NCI-H1092 treated with DMSO at 0.1 percent for 48 hours (cell line): ENCODE measurements around the gene PRKN.

Source experiments
- DNase-seq: peaks from one replicate; lab custom pipeline; 2025; lab: John Stamatoyannopoulos, UW

PRKN gene

GRCh38 chr6:162181741-162182401 lies 545.7 kb downstream of the PRKN start:
- DNase-seq = no peak

GRCh38 chr6:162181111-162181510 lies 546.5 kb downstream of the PRKN start:
- DNase-seq = no peak

DNA sequence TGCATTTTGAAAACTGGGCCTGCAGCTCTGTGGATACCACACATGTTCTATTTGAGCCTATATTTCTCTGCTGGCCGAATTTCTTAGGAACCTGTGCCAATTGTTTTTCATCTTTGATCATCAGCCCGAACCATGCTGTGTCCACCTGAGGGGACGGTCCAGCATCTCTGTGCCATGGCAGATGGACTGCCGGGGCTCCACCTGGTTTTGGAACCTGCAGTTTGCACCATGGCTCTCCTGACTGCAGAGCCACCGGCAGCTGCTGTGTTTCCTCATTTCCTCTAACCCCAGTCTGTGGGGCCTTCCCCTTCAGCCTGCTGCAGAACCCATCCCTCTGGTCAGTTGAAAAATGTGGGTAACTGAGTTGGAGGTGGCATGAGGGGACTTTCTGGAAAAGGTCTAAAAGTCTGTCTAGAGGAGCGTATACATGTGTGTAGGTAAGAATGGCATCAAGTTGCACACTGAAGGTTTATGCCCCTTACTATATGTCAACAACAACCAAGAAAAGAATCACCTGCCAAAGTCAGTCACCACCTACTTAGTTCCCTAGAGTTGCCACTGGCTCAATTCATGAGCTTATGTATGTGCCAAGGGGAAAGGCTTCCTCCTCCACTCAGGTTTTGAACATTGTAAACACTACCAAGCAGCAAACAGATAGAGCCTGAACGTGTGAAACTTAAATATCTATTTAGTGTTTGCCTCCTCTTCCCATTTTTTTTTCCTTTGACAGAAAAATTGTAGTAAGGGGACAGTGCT lies 548.2 kb downstream of the PRKN start:
- no peak for DNase-seq

- DNase-seq = no peak
Measured at GRCh38 chr6:162178666-162179065, 548.9 kb downstream of the PRKN start.

- DNase-seq = no peak
Measured at GRCh38 chr6:162178266-162178665, 549.3 kb downstream of the PRKN start.

DNA sequence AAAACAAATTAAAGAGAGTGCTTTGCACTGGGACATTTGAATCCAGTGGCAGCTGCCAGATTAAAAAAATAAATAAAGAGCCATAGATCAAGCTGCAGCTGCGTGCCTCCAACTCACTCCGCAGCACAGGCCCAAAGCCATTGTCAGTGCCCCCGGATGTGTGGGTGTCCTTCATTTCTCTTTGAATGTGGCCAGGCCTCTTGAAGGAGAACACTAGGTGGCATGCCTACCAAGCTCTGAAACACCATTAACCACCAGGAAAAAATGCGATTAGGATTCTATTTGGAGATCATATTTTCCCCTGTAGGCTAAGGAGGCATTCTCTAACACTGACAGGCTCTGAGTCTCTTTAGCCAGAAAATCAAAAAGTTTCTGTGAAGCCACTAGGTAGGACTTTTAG lies 549.8 kb downstream of the PRKN start:
- DNase-seq = peak; percentile 79

GRCh38 chr6:162173466-162173865 lies 554.1 kb downstream of the PRKN start:
- no peak for DNase-seq

DNA sequence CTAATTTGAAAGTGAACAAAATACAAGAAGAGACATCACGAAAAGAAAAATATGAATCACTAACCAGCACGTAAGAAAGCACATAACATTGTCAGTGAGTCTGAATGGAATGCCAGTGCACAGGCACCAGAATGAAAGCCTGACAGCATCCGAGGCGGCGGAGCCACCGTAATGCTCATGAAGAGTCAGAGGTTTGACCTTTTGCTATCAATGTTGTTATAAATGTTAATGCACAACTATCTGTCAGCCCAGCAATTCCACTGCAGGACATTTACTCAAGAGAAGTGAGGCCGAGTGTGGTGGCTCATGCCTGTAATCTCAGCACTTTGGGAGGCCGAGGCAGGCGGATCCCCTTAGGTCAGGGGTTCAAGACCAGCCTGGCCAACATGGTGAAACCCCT lies 562.1 kb downstream of the PRKN start:
- no peak for DNase-seq

DNA sequence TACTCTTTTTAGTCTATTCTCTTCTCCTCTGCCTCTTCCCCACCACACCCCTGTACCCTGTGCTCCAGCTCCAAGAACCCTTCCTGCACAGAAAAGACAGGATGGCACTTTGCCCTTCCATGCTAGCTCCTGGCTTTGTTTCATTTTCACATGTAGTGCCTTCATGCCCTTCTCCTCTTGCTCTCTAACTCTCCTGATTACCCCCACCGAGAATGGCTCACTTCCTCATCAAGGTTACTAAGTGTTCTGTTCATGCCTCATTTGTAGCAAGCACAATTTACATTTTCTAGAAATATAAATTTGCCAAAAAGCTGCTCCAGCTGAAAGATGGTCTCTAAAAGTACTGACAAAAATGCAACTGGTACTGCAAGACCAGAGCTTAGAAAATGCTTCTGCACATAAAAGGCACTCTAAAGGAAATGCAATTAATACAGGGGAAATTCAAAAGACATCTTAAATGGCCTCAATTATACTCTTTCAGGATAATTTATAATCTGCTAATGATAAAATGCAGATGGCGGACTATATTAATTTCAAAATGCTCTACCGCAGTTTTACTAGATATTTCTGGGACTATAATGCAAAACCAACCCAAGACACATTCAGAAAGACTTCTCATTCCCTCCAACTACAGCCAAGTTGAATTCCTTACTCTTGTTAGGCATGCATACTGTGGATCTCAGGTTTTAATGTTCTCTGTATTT lies 570.2 kb downstream of the PRKN start:
- DNase-seq = no peak

GRCh38 chr6:162156146-162156545 lies 571.4 kb downstream of the PRKN start:
- no peak for DNase-seq

- DNase-seq = no peak
Measured at GRCh38 chr6:162154930-162155329, 572.6 kb downstream of the PRKN start.

- no peak for DNase-seq
Measured at GRCh38 chr6:162154001-162154400, 573.6 kb downstream of the PRKN start.

- DNase-seq = no peak
Measured at GRCh38 chr6:162153120-162153519, 574.4 kb downstream of the PRKN start.

GRCh38 chr6:162151021-162151665 lies 576.4 kb downstream of the PRKN start:
- no peak for DNase-seq

GRCh38 chr6:162150295-162150694 lies 577.3 kb downstream of the PRKN start:
- DNase-seq = no peak

DNA sequence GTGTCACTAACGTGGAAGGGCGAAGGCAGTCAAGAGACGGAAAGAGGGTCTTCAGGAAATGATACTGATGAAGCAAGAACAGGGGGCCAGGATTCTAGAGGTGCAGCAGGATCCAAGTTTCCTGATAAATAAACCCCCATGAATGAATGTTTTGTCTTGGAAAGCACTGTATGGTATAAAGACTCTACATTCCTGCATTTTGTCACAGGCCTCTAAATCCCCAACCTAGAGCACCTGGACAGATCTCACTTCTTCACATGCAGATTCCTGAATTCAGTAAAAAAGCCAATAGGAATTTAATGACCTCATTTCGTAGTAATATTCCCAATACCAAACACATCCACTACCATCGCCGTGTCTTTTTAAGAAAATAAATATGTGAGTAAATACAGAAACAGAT lies 577.8 kb downstream of the PRKN start:
- DNase-seq = no peak

DNA sequence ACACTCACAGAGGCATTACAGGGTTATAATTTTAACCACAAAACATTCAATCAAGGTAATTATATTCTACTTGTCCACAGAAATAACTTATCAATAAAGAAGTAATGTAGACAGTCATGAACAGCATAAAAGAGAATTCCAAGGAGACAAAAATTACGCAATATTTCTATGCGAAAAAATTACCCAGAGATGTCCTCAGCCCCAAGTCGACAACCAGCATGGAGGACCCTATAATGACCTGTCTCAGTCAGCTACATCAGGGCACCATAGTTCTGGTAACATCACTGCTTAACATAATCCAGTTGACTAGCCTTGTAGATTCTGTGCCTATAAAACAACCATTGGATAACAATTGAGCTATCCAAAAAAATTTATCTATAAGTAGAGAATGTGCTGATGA lies 579.8 kb downstream of the PRKN start:
- DNase-seq = no peak

GRCh38 chr6:162147281-162147680 lies 580.3 kb downstream of the PRKN start:
- DNase-seq = no peak

DNA sequence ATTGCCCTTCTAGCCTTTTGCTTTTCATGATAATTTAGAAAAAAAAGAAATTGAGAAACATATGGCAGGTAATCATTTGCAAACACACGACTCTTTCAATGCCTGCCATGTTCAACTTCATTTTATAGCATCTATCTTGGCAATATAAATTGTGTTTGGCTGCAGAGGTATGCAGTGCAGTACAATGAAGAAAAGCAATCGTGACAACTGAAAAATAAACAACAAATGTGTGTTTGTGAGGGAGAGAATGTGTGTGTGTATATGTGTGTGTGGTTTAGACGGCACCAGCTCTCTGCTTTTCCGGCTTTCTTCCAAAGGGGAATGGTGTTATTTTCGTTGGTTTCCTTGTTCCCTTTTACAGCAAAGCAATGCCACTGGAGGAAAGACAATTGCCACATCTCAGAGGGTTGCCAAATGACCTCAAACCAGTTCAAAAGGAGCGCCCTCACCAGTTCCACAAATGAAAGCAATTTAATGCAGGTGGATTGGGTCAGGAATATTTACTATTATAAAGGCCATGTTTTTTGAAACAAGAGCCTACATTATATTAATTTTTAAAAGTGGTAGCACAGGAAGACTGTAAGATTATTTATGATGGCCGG lies 587.2 kb downstream of the PRKN start:
- DNase-seq = no peak

GRCh38 chr6:162125659-162126058 lies 601.9 kb downstream of the PRKN start:
- no peak for DNase-seq

DNA sequence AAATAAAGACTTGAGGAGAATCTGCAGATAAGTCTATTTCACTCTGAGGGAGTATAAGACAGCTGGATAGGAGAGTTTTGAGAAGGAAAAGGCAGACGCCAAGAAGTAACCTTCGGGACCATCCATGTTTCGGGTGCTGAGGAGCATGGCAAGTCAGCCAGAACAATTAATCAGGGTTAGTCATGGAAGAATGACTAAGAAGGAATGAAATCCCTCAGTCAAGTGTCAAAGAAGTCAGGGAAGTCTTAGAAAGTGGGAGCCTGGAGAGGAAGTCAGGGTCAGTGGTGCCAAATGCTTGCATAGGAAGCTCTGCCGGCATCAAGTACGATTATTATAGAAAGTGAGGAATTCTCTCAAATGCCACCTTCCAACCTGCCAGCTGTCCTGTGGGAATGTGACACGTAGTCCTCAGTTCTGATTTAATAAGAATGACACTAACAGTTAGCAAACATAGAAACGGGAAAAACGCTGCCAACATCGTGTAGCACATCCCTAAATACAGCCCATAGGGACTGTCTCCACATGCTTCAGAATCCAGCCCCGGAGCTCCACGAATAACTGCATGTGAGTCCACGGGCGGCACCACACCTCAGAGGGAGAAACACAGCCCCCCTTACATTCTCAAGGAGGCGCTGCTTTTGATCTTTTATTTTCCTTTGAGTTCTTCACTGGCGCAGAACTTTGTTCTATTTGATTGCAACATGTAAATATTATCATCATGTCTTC lies 602.7 kb downstream of the PRKN start:
- DNase-seq = no peak

DNA sequence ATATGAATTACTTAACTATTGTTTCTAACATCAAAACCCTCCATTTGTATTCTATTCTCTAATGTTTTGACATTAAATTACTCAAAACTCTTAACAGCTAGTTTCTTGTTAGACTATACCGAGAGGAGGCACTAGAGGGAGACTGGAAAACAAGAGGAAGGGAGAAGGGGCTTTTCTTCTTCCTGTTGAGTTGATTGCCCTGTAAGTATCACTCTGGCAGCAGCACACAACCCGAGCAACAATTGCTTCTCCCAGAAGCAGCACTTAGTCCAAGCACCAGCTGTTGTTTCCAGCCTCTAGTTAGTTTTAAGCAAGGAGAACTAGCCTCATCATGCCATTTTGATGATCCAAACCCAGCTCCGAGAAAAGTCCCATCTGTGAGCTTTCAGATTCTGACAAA lies 603.8 kb downstream of the PRKN start:
- DNase-seq = no peak
